ENCODE data around the gene MRI1.

Gene MRI1

GRCh38 chr19:13781547-13781946 is 17.2 kb downstream of the MRI1 start:
- H3K36me3 Mint-ChIP-seq (ENCODE audit: low read depth) = peaks cover 29% of the 10 kb centered on the region
- peaks cover 3% of the 10 kb centered on the region for H3K27me3 Mint-ChIP-seq (ENCODE audit: low read depth)
- no peak overlapping the region for H3K27ac Mint-ChIP-seq
- no peaks in the 10 kb centered on the region for H3K9me3 Mint-ChIP-seq
- TF ChIP-seq CTCF (IDR thresholded peaks at IDR 0.05; ENCODE audit: unreplicated experiment in 3 of 3) = no peak
- peaks cover 8% of the 10 kb centered on the region for H3K4me1 Mint-ChIP-seq
- no peak overlapping the region for H3K4me3 Mint-ChIP-seq

GRCh38 chr19:13782537-13782936 is 18.2 kb downstream of the MRI1 start:
- TF ChIP-seq CTCF (IDR thresholded peaks at IDR 0.05; ENCODE audit: unreplicated experiment in 3 of 3) = no peak
- peaks cover 5% of the 10 kb centered on the region for H3K4me1 Mint-ChIP-seq
- H3K27ac Mint-ChIP-seq = peak overlapping the region in 1 of 3 experiments; percentile 56
- H3K4me3 Mint-ChIP-seq = no peak overlapping the region
- H3K27me3 Mint-ChIP-seq (ENCODE audit: low read depth) = peaks cover 4% of the 10 kb centered on the region
- H3K36me3 Mint-ChIP-seq (ENCODE audit: low read depth) = peaks cover 24% of the 10 kb centered on the region
- no peaks in the 10 kb centered on the region for H3K9me3 Mint-ChIP-seq

GRCh38 chr19:13783565-13784500 is 19.5 kb downstream of the MRI1 start:
- Mint-ChIP-seq H3K4me3 (no peak overlapping the region), H3K9me3 (no peaks in the 10 kb centered on the region), H3K27me3 (ENCODE audit: low read depth) (peaks cover 6% of the 10 kb centered on the region), H3K4me1 (peaks cover 5% of the 10 kb centered on the region), H3K36me3 (ENCODE audit: low read depth) (peaks cover 11% of the 10 kb centered on the region), H3K27ac (peak overlapping the region in 2 of 3 experiments; percentile 55 to 79)
- no peak for TF ChIP-seq CTCF (IDR thresholded peaks at IDR 0.05; ENCODE audit: unreplicated experiment in 3 of 3)

- peak; percentile 45 to 58 (median 51) for TF ChIP-seq CTCF (IDR thresholded peaks at IDR 0.05; ENCODE audit: unreplicated experiment in 3 of 3)
- no peaks in the 10 kb centered on the region for H3K9me3 Mint-ChIP-seq
- H3K27me3 Mint-ChIP-seq (ENCODE audit: low read depth) = peaks cover 6% of the 10 kb centered on the region
- peaks cover under 1% of the 10 kb centered on the region for H3K36me3 Mint-ChIP-seq (ENCODE audit: low read depth)
- peaks cover 5% of the 10 kb centered on the region for H3K4me1 Mint-ChIP-seq
- peak overlapping the region in 1 of 3 experiments; percentile 41 for H3K27ac Mint-ChIP-seq
- no peak overlapping the region for H3K4me3 Mint-ChIP-seq
These were observed 20.6 kb downstream of the MRI1 start for GRCh38 chr19:13784731-13785452.

GRCh38 chr19:13788991-13789390 is 24.7 kb downstream of the MRI1 start:
- Mint-ChIP-seq H3K4me3 (no peak overlapping the region), H3K4me1 (peaks cover 4% of the 10 kb centered on the region), H3K36me3 (ENCODE audit: low read depth) (no peaks in the 10 kb centered on the region), H3K27me3 (ENCODE audit: low read depth) (peaks cover 8% of the 10 kb centered on the region), H3K9me3 (no peaks in the 10 kb centered on the region), H3K27ac (peak overlapping the region in 1 of 3 experiments; percentile 35)
- TF ChIP-seq CTCF (IDR thresholded peaks at IDR 0.05; ENCODE audit: unreplicated experiment in 3 of 3) = no peak

Measured in nephron (organoid).